ENCODE data around the gene FXYD3. TPM values are rescaled to one million over a fixed set of nuclear protein-coding genes. Genes with fewer than 3 reads are reported as not detected.

FXYD3 gene
- polyA plus RNA-seq, 1 donor (not counting 4 experiments of a cell fraction or from before 2014, with no cell fraction given), result 851 TPM

DNA sequence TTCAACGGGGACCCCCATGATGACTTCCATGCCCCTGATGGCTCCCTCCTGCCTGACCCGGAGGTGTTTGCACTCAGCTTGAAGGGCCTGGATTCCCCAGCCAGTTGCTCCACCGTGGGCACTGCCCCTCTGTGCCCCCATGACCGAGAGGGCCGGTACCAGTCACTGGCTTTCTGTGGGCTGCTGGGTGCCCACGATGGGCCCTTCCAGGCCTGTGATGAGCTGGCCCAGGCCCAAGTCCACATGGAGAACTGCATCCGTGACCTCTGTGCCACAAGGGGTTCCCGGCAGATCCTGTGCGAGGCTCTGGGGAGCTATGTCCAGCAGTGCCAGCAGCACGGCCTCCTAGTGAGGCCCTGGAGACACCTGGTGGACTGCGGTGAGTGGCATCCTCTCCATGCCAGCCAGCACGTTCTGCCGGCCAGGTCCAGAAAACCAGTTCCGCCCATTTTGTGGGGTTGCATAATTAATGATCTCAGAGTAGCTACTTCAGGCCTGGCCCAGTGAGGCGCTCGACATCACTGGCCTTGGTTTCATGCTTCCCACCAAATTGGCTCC lies 34.9 kb upstream of the FXYD3 start:
- Histone ChIP-seq H3K4me1 (ENCODE audit: control insufficient read depth, extremely low read depth, insufficient read depth, low read length) (no peaks in the 10 kb centered on the region), H2AFZ (ENCODE audit: control insufficient read depth, low read length) (no peak overlapping the region), H3K4me3 (ENCODE audit: control insufficient read depth in 2 of 3, extremely low read depth in 1 of 3, insufficient read depth in 2 of 3, low read depth in 1 of 3, low read length in 3 of 3) (no peak overlapping the region), H4K20me1 (ENCODE audit: control insufficient read depth, extremely low read depth, insufficient read depth, low read length) (no peaks in the 10 kb centered on the region), H3K9me1 (ENCODE audit: control insufficient read depth, extremely low read depth, insufficient read depth, low read length) (no peaks in the 10 kb centered on the region), H3K9ac (ENCODE audit: control insufficient read depth, extremely low read depth, insufficient read depth, low read length) (no peak overlapping the region), H3K36me3 (ENCODE audit: control insufficient read depth in 2 of 2, extremely low read depth in 1 of 2, insufficient read depth in 2 of 2, low read length in 2 of 2) (no peaks in the 10 kb centered on the region), H3K4me2 (ENCODE audit: control insufficient read depth, extremely low read depth, insufficient read depth, low read depth, low read length) (no peak overlapping the region), H3K79me2 (ENCODE audit: control insufficient read depth, insufficient read depth, low read length) (no peaks in the 10 kb centered on the region), H3K9me3 (ENCODE audit: control insufficient read depth, low read depth, low read length) (no peaks in the 10 kb centered on the region), H3K27me3 (ENCODE audit: control insufficient read depth, extremely low read depth, insufficient read depth, low read length) (no peaks in the 10 kb centered on the region), H3K27ac (ENCODE audit: control insufficient read depth, insufficient read depth, low read length) (no peak overlapping the region)
- DNase-seq (ENCODE audit: low read depth, low spot score) (no peak), FAIRE-seq (no peak)
- no peak for TF ChIP-seq EZH2 (IDR thresholded peaks at IDR 0.05; ENCODE audit: low read length)
- TF ChIP-seq, protein P1, sequence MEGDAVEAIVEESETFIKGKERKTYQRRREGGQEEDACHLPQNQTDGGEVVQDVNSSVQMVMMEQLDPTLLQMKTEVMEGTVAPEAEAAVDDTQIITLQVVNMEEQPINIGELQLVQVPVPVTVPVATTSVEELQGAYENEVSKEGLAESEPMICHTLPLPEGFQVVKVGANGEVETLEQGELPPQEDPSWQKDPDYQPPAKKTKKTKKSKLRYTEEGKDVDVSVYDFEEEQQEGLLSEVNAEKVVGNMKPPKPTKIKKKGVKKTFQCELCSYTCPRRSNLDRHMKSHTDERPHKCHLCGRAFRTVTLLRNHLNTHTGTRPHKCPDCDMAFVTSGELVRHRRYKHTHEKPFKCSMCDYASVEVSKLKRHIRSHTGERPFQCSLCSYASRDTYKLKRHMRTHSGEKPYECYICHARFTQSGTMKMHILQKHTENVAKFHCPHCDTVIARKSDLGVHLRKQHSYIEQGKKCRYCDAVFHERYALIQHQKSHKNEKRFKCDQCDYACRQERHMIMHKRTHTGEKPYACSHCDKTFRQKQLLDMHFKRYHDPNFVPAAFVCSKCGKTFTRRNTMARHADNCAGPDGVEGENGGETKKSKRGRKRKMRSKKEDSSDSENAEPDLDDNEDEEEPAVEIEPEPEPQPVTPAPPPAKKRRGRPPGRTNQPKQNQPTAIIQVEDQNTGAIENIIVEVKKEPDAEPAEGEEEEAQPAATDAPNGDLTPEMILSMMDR (optimal IDR thresholded peaks at IDR 0.05 in 1 of 3, IDR thresholded peaks at IDR 0.05 in 1 of 3, conservative IDR thresholded peaks at IDR 0.05 in 1 of 3; ENCODE audit: extremely low read depth in 1 of 3, insufficient read depth in 2 of 3, low read length in 3 of 3), result no peak
- dilution Hi-C loops (cut with MboI; ENCODE audit: extremely low pct_ligation_motif_present, low sequenced_read_pairs), result no loop called here

DNA sequence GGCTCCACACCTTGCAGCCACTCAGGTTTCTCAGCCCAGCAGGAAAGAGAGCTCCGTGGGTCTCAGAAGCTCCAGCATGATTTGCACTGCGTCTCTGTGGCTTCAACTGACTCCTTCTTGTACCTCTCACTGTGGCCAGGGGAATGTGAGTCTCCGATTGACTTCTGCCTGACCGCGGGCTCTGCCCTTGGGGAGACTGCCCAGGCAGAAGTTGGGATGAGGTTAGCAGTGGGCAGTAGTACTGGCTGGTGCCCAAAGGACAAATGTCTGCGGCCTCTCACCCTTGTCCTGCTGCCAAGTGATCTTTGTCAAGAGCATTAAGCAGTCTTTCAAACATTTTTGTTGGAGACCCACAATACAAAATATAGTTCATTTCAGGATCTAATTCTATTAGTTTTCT lies 34.4 kb upstream of the FXYD3 start:
- dilution Hi-C loops (cut with MboI; ENCODE audit: extremely low pct_ligation_motif_present, low sequenced_read_pairs), result no loop called here
- no peaks in the 10 kb centered on the region for H4K20me1 ChIP-seq (ENCODE audit: control insufficient read depth, extremely low read depth, insufficient read depth, low read length)
- no peak overlapping the region for H3K4me2 ChIP-seq (ENCODE audit: control insufficient read depth, extremely low read depth, insufficient read depth, low read depth, low read length)
- TF ChIP-seq EZH2 (IDR thresholded peaks at IDR 0.05; ENCODE audit: low read length), result no peak
- H3K79me2 ChIP-seq (ENCODE audit: control insufficient read depth, insufficient read depth, low read length), result no peaks in the 10 kb centered on the region
- no peaks in the 10 kb centered on the region for H3K9me1 ChIP-seq (ENCODE audit: control insufficient read depth, extremely low read depth, insufficient read depth, low read length)
- H3K9me3 ChIP-seq (ENCODE audit: control insufficient read depth, low read depth, low read length), result no peaks in the 10 kb centered on the region
- H3K27me3 ChIP-seq (ENCODE audit: control insufficient read depth, extremely low read depth, insufficient read depth, low read length), result no peaks in the 10 kb centered on the region
- no peaks in the 10 kb centered on the region for H3K36me3 ChIP-seq (ENCODE audit: control insufficient read depth in 2 of 2, extremely low read depth in 1 of 2, insufficient read depth in 2 of 2, low read length in 2 of 2)
- DNase-seq (ENCODE audit: low read depth, low spot score) (no peak), FAIRE-seq (no peak)
- H3K9ac ChIP-seq (ENCODE audit: control insufficient read depth, extremely low read depth, insufficient read depth, low read length), result no peak overlapping the region
- H3K27ac ChIP-seq (ENCODE audit: control insufficient read depth, insufficient read depth, low read length), result no peak overlapping the region
- H2AFZ ChIP-seq (ENCODE audit: control insufficient read depth, low read length), result no peak overlapping the region
- no peaks in the 10 kb centered on the region for H3K4me1 ChIP-seq (ENCODE audit: control insufficient read depth, extremely low read depth, insufficient read depth, low read length)
- no peak overlapping the region for H3K4me3 ChIP-seq (ENCODE audit: control insufficient read depth in 2 of 3, extremely low read depth in 1 of 3, insufficient read depth in 2 of 3, low read depth in 1 of 3, low read length in 3 of 3)

All from keratinocyte (primary cell).